ENCODE data around the gene RPL14.

RPL14 gene

DNA sequence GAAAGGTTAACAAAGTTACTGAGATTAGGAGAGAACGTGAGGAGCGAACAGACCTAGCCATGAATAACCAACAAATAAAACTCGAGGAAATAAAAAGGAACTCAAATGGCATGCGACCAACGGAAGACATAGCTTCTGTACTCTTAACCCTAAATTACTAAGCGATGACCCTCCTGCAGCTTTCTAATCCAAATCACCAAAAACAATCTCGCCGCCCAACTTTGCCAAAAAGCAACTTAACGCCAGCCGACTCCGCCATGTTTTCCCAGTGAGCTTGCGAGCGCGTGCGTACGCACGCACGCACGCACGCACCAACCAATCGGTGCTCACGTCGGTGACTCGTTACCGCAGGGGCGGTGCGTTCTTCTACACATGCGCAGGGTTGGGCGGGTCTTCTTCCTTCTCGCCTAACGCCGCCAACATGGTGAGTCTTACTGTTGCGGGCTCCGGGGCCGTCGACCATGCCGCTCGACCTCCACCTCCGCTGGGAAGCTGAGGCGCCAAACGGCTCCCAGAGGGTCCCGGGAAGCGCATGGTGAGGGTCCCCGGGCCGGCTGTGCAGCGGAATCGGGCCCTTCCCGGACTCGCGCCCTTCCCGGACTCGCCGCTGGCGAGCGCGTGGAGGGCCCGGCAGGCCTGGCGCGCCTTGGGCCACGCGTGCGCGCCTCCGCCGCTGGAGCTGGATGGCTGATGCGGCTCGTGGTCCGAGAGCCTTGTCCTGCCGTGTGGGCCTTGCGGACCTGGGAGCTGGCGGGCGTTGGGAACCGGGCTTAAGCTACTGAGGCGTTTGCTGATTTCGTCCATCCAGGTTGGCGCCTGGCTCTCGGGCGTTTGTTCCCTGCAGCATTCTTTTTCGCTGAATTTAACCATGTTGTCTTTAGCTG, at the start of gene RPL14:
RPL14 (plus strand) TSS at position 400 of the 884 bp plus-strand sequence; CDS start at position 533, 133 bp downstream.
- Histone ChIP-seq H3K4me3 (peak within 1 kb of the TSS; percentile 85), H3K4me1 (peaks cover 29% of the 10 kb centered on the region), H3K27me3 (ENCODE audit: low read depth) (no peaks in the 10 kb centered on the region; the same call in 1 of the 2 replicates), H3K9me3 (no peaks in the 10 kb centered on the region), H3K36me3 (replicated peaks) (peaks cover 45% of the 10 kb centered on the region)
- DNase-seq (ENCODE audit: low spot score in 2 of 2), result peak; percentile 88 to 95
- in situ Hi-C loops (cut with MboI; ENCODE audit: low sequenced_read_pairs), result no loop called here

DNA sequence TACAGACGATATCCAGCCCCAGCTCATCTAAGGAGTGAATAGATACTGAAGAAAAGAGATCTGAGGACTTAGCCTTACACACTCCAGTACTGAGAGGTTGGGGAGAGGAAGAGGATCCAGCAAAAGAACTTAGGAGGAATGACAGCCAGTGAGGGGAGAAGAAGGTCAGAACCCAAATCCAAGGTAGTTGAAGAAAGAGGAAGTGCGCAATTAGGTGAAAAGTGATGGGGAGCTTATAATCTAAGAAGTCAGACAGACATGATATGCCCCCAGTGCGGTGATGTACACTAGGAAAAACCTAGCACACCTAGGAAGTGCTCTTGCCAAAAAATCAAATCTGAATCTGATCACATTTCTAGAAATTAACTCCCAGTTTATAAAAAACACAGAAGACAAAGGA, 49.5 kb upstream of the RPL14 start:
- no peak for DNase-seq (ENCODE audit: low spot score in 2 of 2)
- no peaks in the 10 kb centered on the region for H3K36me3 ChIP-seq (replicated peaks)
- H3K4me3 ChIP-seq, result no peak overlapping the region
- no peaks in the 10 kb centered on the region; the same call in 1 of the 2 replicates for H3K4me1 ChIP-seq
- peaks cover 15% of the 10 kb centered on the region for H3K27me3 ChIP-seq (ENCODE audit: low read depth)
- no peaks in the 10 kb centered on the region for H3K9me3 ChIP-seq
- in situ Hi-C loops (cut with MboI; ENCODE audit: low sequenced_read_pairs), result no loop called here

DNA sequence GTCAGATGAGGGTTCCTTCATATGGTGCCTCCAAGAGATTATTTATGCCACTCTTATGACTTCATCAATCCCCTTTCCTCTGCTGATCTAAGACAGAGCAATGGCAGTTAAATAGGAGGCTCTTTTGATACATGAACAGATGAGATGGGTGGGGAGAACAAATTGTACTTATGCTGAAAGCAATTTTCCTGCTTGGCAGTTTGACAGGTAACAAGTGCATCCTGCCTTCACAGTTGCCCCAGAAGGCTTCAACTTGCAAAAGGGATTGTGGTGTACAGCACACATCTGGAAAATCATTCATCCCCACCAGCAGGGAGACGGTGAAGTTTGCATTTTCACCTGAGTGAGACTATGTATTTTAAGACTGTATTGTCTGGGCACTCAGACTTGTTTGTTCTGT, 42.9 kb upstream of the RPL14 start:
- H3K4me1 ChIP-seq, result no peaks in the 10 kb centered on the region
- H3K36me3 ChIP-seq (replicated peaks), result no peaks in the 10 kb centered on the region
- DNase-seq (ENCODE audit: low spot score in 2 of 2), result no peak
- H3K4me3 ChIP-seq, result no peak overlapping the region
- in situ Hi-C loops (cut with MboI; ENCODE audit: low sequenced_read_pairs), result no loop called here
- peaks cover 12% of the 10 kb centered on the region; the same call in 1 of the 2 replicates for H3K27me3 ChIP-seq (ENCODE audit: low read depth)
- H3K9me3 ChIP-seq, result no peaks in the 10 kb centered on the region; the same call in 1 of the 2 replicates

DNA sequence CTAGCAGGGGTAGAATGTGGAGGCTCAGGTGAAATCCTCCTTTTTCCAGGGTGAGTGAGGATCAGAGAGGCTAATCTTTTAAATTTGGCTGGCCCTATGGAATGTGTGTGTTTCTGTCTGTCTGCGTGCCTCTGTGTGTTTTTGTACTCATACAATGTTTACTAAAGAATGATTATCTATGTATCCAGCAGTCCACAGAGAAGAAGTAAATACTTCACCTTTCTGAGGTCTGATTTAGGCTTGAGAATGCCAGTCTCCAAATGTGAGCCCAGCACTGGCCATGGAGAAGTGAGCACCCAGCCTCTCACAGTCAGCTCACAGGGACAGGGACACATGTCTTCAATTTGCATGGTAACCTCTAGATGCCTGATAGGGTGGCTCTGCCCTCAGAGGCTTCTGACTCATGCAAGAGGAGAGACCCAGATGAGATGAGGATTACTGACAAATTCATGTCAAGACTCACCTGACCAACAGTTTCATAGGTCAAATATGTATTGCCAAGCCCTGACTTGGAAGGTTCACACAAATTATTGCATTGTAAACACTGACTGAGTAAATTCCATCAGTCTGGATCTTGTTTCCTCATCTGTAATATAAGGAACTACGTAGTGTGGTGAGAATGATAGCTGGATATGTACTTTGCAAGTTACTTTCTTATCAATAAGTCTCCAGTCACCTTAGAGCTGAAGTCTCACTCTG, 39.1 kb upstream of the RPL14 start:
- peaks cover 8% of the 10 kb centered on the region; the same call in 1 of the 2 replicates for H3K27me3 ChIP-seq (ENCODE audit: low read depth)
- no peaks in the 10 kb centered on the region; the same call in 1 of the 2 replicates for H3K9me3 ChIP-seq
- in situ Hi-C loops (cut with MboI; ENCODE audit: low sequenced_read_pairs), result no loop called here
- no peaks in the 10 kb centered on the region for H3K36me3 ChIP-seq (replicated peaks)
- H3K4me3 ChIP-seq, result no peak overlapping the region
- DNase-seq (ENCODE audit: low spot score in 2 of 2), result no peak
- H3K4me1 ChIP-seq, result no peaks in the 10 kb centered on the region

DNA sequence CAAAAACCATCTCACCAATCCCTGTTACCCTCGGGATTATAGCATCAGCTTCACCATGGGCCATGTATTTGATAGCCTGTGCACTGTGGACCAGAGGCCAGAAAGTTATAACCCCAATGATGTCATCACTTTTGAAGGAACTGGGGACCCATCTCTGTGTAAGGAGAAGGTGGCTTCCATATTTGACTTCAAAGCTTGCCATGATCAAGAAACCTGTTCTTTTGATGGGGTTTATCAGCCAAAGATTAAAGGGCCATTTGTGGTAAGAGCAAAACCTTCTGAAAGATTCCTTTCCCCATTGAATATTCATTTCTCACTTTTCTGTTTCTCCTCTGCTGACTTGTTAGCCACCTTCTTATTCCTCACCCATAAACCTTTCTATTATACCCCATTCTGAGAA, 34.3 kb upstream of the RPL14 start:
- Histone ChIP-seq H3K27me3 (ENCODE audit: low read depth) (0 out of 2 replicates have a peak, but pooled peaks cover 7% of the 10 kb centered on the region), H3K36me3 (replicated peaks) (no peaks in the 10 kb centered on the region), H3K4me3 (no peak overlapping the region), H3K9me3 (no peaks in the 10 kb centered on the region), H3K4me1 (no peaks in the 10 kb centered on the region)
- DNase-seq (ENCODE audit: low spot score in 2 of 2), result no peak
- in situ Hi-C loops (cut with MboI; ENCODE audit: low sequenced_read_pairs), result no loop called here

DNA sequence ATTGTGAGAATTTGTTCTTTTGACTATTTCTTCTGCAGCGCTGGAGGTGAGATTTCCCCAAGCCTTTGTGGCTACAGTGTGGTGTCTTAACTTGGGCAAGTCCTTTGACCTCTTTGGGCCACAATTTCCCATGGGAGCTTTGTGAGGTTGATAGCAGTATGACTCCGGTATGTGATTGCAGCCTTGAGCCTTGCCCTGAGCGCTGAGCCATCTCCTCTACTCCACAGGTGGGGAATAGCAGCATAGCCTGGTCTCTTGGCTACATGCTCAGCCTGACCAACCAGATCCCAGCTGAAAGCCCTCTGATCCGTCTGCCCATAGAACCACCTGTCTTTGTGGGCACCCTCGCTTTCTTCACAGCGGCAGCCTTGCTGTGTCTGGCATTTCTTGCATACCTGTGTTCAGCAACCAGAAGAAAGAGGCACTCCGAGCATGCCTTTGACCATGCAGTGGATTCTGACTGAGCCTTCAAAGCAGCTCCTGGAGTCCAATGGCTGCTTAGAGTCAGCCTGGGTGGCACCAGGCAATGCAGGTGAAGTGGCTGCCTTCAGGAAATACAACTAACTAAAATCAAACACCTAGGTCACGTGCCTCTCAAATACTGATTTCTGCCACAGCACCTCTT, 30.0 kb upstream of the RPL14 start:
- no peaks in the 10 kb centered on the region for H3K4me1 ChIP-seq
- 0 out of 2 replicates have a peak, but pooled peaks cover 2% of the 10 kb centered on the region for H3K27me3 ChIP-seq (ENCODE audit: low read depth)
- H3K36me3 ChIP-seq (replicated peaks), result no peaks in the 10 kb centered on the region
- in situ Hi-C loops (cut with MboI; ENCODE audit: low sequenced_read_pairs), result no loop called here
- no peak for DNase-seq (ENCODE audit: low spot score in 2 of 2)
- no peaks in the 10 kb centered on the region for H3K9me3 ChIP-seq
- H3K4me3 ChIP-seq, result no peak overlapping the region

DNA sequence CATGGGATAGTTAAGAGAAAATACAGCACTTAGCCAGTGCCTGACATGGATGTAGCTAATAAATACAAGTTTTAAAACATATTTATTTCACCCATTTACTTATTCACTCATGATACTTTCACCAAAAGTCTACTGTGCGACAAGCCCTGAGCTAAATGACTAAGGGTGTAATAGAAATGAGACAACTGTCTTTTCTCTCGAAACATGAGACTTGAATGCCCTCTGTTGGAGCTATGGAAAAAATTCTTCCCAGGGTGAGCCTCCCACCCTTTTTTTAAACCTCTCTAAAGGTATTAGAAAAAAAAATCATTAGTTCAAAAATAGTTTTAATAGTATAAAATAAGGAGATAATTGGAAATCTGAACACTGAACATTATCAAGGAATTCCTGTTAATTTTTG, 24.3 kb upstream of the RPL14 start:
- no peaks in the 10 kb centered on the region for H3K36me3 ChIP-seq (replicated peaks)
- H3K27me3 ChIP-seq (ENCODE audit: low read depth), result 0 out of 2 replicates have a peak, but pooled peaks cover 2% of the 10 kb centered on the region
- DNase-seq (ENCODE audit: low spot score in 2 of 2), result no peak
- H3K4me1 ChIP-seq, result no peaks in the 10 kb centered on the region
- no peak overlapping the region for H3K4me3 ChIP-seq
- H3K9me3 ChIP-seq, result no peaks in the 10 kb centered on the region
- in situ Hi-C loops (cut with MboI; ENCODE audit: low sequenced_read_pairs), result no loop called here

DNA sequence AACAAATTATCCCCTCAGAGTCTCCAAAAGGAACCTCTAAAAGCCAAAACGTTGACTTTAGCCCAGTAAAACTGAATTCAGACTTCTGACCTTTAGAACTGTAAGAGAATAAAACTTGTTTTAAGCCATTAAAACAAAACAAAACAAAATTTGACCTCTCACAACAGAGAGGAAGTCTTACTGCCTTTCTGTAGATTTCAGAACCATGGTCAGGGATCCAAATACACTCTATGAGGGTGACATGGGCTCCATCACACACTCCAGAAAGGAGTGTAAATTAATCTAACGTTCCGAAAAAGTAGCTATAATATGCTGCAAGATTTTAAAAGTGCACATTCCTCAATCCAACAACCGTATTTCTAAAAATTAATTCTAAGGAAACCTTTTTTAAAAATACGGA, 19.2 kb upstream of the RPL14 start:
- Histone ChIP-seq H3K36me3 (replicated peaks) (no peaks in the 10 kb centered on the region), H3K4me1 (no peaks in the 10 kb centered on the region), H3K4me3 (no peak overlapping the region), H3K27me3 (ENCODE audit: low read depth) (no peaks in the 10 kb centered on the region), H3K9me3 (no peaks in the 10 kb centered on the region)
- in situ Hi-C loops (cut with MboI; ENCODE audit: low sequenced_read_pairs), result no loop called here
- DNase-seq (ENCODE audit: low spot score in 2 of 2), result no peak

DNA sequence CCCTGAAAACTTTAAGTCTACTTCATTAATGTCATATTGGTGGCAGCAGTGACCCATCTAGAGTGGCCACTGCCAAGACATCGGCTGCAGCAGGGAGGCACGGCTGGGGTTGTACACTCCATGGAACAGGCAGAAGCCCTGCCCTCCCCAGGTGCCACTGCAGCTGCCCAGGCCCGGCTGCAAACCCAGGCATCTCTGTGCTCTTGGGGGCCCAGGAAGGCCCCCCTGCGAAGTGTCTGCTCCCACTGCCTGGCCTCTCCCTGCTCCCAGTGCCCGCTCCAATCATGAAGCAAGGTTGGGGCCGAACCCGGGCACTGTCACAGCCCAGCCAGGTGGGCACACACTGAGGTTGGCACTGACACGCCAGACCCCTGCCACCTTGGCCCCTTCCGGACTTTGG, 12.1 kb upstream of the RPL14 start:
- Histone ChIP-seq H3K27me3 (ENCODE audit: low read depth) (no peaks in the 10 kb centered on the region), H3K36me3 (replicated peaks) (0 out of 2 replicates have a peak, but pooled peaks cover 3% of the 10 kb centered on the region), H3K4me3 (no peak overlapping the region), H3K4me1 (no peaks in the 10 kb centered on the region), H3K9me3 (no peaks in the 10 kb centered on the region)
- no peak for DNase-seq (ENCODE audit: low spot score in 2 of 2)
- in situ Hi-C loops (cut with MboI; ENCODE audit: low sequenced_read_pairs), result no loop called here

DNA sequence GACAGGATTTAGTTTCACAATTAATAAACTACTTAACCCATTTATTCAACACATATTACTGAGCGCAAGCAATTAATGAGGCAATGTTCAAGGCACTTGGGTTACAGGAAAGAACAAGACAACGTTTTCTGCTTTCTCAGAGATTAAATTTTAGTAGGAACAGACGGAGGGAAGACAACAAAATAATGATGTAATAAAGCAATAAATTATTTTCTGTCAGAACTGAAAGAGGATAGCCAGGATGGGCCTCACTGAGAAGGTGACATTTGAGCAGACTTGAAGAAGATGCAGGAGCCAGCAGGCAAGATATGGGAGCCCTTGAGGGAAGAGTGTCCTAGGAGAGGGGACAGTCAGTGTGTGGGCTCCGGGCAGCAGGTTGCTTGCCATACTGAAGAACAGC, 11.3 kb upstream of the RPL14 start:
- no peak overlapping the region for H3K4me3 ChIP-seq
- H3K36me3 ChIP-seq (replicated peaks), result 0 out of 2 replicates have a peak, but pooled peaks cover 3% of the 10 kb centered on the region
- no peaks in the 10 kb centered on the region for H3K9me3 ChIP-seq
- in situ Hi-C loops (cut with MboI; ENCODE audit: low sequenced_read_pairs), result no loop called here
- H3K27me3 ChIP-seq (ENCODE audit: low read depth), result no peaks in the 10 kb centered on the region
- no peak for DNase-seq (ENCODE audit: low spot score in 2 of 2)
- H3K4me1 ChIP-seq, result no peaks in the 10 kb centered on the region

DNA sequence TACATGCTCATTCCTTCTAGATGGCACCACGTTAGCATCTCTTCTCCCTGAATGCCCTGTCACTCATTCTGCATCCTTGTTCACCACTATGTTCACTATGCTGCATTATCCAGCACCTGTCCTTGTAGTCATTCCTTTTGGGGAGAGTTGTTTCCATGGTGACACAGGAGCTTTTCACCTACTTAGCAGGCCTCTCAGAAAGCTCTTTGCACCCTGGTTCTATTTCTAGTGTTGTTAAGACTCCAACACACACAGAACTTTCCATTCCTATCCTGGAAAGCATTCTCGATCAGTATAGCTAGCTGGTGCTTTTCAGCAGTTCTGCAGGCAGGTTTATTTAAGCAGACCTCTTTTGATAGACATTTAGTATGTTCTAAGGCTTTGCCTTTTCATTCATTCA, 6.7 kb upstream of the RPL14 start:
- no peaks in the 10 kb centered on the region for H3K36me3 ChIP-seq (replicated peaks)
- no peaks in the 10 kb centered on the region; the same call in 1 of the 2 replicates for H3K27me3 ChIP-seq (ENCODE audit: low read depth)
- DNase-seq (ENCODE audit: low spot score in 2 of 2), result no peak
- in situ Hi-C loops (cut with MboI; ENCODE audit: low sequenced_read_pairs), result no loop called here
- H3K4me3 ChIP-seq, result no peak overlapping the region
- H3K9me3 ChIP-seq, result no peaks in the 10 kb centered on the region
- H3K4me1 ChIP-seq, result peaks cover 19% of the 10 kb centered on the region

DNA sequence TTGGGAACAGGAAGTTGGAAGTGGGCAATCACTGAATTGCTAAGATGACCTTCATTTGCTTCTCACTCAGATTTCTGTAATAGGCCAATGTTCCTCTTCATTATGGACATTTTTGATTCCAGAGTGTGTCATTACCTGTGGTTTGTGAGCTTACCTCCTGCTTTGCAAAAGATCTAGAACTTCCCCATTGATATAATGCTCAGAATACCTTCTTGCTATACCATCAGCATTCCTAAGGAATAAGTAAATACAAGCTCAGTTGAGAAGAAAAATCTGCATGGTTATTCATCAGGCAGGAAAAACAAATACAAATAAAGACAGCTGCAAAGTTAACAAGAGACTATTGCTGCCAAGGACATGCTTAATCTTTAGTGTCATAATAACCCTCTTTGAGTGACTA, 5.6 kb upstream of the RPL14 start:
- in situ Hi-C loops (cut with MboI; ENCODE audit: low sequenced_read_pairs), result no loop called here
- no peaks in the 10 kb centered on the region for H3K9me3 ChIP-seq
- H3K36me3 ChIP-seq (replicated peaks), result no peaks in the 10 kb centered on the region
- H3K27me3 ChIP-seq (ENCODE audit: low read depth), result no peaks in the 10 kb centered on the region; the same call in 1 of the 2 replicates
- no peak for DNase-seq (ENCODE audit: low spot score in 2 of 2)
- no peak overlapping the region for H3K4me3 ChIP-seq
- peaks cover 19% of the 10 kb centered on the region for H3K4me1 ChIP-seq

DNA sequence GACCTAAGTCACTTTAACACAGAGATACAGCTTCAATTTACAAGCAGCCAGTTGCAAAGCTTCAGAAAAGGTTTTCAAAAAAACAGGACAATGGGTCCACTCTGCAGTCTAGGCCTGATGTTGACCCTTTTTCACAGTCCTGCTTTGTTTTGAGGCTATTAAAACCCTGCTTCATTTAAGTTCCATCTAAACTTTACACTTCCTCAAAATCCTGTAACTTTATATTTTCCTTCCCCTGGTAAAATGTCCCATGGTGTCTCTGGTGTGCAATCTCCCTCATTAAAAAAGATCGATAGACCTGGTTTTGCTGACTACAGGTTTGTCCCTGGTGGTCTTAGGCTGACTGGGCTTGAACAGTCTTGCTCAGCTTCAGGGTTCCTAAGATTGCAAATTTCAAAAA, 5.1 kb upstream of the RPL14 start:
- Histone ChIP-seq H3K4me3 (peak overlapping the region; percentile 62; the same call in 1 of the 2 replicates), H3K36me3 (replicated peaks) (no peaks in the 10 kb centered on the region), H3K27me3 (ENCODE audit: low read depth) (no peaks in the 10 kb centered on the region; the same call in 1 of the 2 replicates), H3K9me3 (no peaks in the 10 kb centered on the region), H3K4me1 (peaks cover 19% of the 10 kb centered on the region)
- no peak for DNase-seq (ENCODE audit: low spot score in 2 of 2)
- in situ Hi-C loops (cut with MboI; ENCODE audit: low sequenced_read_pairs), result no loop called here
